ENCODE measurements around the gene SLC25A19.
"Not testable (repeated sequence)": the region's sequence is repeated elsewhere in the genome, so short reads cannot be mapped to it uniquely, and the experiment has no call there.

Gene SLC25A19

GRCh38 chr17:75301502-75302206 is 12.4 kb upstream of the SLC25A19 start:
- TF ChIP-seq CTCF (IDR thresholded peaks at IDR 0.05; ENCODE audit: poor library complexity, severe bottlenecking) = no peak
- Histone ChIP-seq H3K27ac (ENCODE audit: poor library complexity, severe bottlenecking) (no peak overlapping the region), H3K9me3 (ENCODE audit: severe bottlenecking) (no peaks in the 10 kb centered on the region), H3K36me3 (ENCODE audit: low read depth) (no peaks in the 10 kb centered on the region), H3K4me1 (ENCODE audit: insufficient read depth, poor library complexity, severe bottlenecking) (no peaks in the 10 kb centered on the region), H3K4me3 (ENCODE audit: severe bottlenecking) (no peak overlapping the region), H3K27me3 (ENCODE audit: insufficient read depth, poor library complexity, severe bottlenecking) (no peaks in the 10 kb centered on the region)
- ATAC-seq (ENCODE audit: low read depth) (no peak), DNase-seq (ENCODE audit: low spot score) (no peak)

GRCh38 chr17:75301049-75301448 is 11.8 kb upstream of the SLC25A19 start:
- Histone ChIP-seq H3K36me3 (ENCODE audit: low read depth) (no peaks in the 10 kb centered on the region), H3K27ac (ENCODE audit: poor library complexity, severe bottlenecking) (no peak overlapping the region), H3K4me3 (ENCODE audit: severe bottlenecking) (no peak overlapping the region), H3K4me1 (ENCODE audit: insufficient read depth, poor library complexity, severe bottlenecking) (no peaks in the 10 kb centered on the region), H3K27me3 (ENCODE audit: insufficient read depth, poor library complexity, severe bottlenecking) (no peaks in the 10 kb centered on the region), H3K9me3 (ENCODE audit: severe bottlenecking) (no peaks in the 10 kb centered on the region)
- DNase-seq (ENCODE audit: low spot score) (no peak), ATAC-seq (ENCODE audit: low read depth) (no peak)
- TF ChIP-seq CTCF (IDR thresholded peaks at IDR 0.05; ENCODE audit: poor library complexity, severe bottlenecking) = no peak

DNA sequence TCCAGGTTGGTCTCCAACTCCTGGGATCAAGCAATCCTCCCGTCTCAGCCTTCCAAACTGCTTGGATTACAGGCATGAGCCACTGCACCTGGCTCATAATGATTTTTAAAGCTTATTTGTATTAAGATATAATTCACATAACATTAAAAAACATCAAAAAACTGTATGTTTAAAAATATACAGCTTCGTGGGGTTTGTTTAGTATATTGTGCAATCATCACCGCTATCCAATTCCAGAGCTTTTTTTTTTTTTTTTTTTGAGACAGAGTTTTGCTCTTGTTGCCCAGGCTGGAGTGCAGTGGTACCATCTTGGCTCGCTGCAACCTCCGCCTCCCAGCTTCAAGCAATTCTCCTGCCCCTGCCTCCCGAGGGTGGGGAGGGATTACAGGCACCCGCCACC is 11.0 kb upstream of the SLC25A19 start:
- Histone ChIP-seq H3K4me3 (ENCODE audit: severe bottlenecking) (no peak overlapping the region), H3K9me3 (ENCODE audit: severe bottlenecking) (no peaks in the 10 kb centered on the region), H3K27me3 (ENCODE audit: insufficient read depth, poor library complexity, severe bottlenecking) (no peaks in the 10 kb centered on the region), H3K27ac (ENCODE audit: poor library complexity, severe bottlenecking) (no peak overlapping the region), H3K36me3 (ENCODE audit: low read depth) (no peaks in the 10 kb centered on the region), H3K4me1 (ENCODE audit: insufficient read depth, poor library complexity, severe bottlenecking) (no peaks in the 10 kb centered on the region)
- DNase-seq (ENCODE audit: low spot score) (no peak), ATAC-seq (ENCODE audit: low read depth) (no peak)
- TF ChIP-seq CTCF (IDR thresholded peaks at IDR 0.05; ENCODE audit: poor library complexity, severe bottlenecking) = no peak

DNA sequence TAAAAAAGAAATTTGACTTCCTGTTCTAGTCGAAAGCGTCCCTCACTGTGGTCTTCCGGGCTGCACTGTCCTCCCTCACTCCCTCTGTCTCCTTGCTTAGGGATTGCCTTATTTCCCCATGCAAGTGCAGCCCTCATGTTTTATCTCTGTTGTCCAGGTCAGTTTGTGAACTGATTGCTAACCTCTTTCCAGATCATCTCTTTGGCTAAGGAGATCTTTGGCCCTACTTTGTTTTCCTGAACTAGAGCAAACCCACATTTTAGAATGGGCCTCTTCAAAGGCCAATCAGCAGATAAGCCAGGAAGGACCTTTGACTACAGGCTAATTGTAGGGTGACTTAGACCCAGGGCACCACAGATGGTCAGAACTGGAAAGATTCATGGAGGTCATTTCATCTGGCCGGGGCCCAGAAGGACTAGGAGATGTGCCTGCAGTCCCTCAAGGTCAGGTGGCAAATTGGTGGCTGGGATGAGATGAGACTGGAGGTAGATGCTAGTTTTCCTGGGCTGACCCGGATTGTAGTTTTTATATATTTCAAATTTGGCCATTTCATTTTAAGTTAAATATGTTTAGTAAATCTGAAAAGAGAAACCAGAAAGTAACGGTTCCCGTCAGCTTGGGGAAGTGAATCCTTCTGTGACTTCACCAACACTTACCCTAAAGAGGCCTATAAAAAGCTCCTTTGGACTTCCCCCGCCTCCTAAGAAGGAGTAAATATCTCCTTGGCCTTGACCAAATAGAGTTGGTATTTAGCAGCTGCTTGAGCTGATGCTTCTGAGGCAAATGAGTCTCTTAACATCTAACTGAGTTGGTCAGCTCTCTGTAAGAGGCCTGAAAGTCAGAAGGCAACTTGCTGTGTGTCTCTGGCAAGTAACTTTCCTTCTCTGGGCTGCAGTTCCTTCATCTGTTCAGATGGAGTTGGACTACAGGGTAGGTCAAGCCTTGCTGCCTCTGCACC is 6.2 kb upstream of the SLC25A19 start:
- no peaks in the 10 kb centered on the region for H3K36me3 ChIP-seq (ENCODE audit: low read depth)
- H3K27ac ChIP-seq (ENCODE audit: poor library complexity, severe bottlenecking) = no peak overlapping the region
- DNase-seq (ENCODE audit: low spot score) (no peak), ATAC-seq (ENCODE audit: low read depth) (no peak)
- H3K9me3 ChIP-seq (ENCODE audit: severe bottlenecking) = no peaks in the 10 kb centered on the region
- no peak overlapping the region for H3K4me3 ChIP-seq (ENCODE audit: severe bottlenecking)
- no peaks in the 10 kb centered on the region for H3K27me3 ChIP-seq (ENCODE audit: insufficient read depth, poor library complexity, severe bottlenecking)
- TF ChIP-seq CTCF (IDR thresholded peaks at IDR 0.05; ENCODE audit: poor library complexity, severe bottlenecking) = no peak
- no peaks in the 10 kb centered on the region for H3K4me1 ChIP-seq (ENCODE audit: insufficient read depth, poor library complexity, severe bottlenecking)

GRCh38 chr17:75292810-75293448 is 3.7 kb upstream of the SLC25A19 start:
- H3K4me1 ChIP-seq (ENCODE audit: insufficient read depth, poor library complexity, severe bottlenecking); H3K4me3 ChIP-seq (ENCODE audit: severe bottlenecking); H3K36me3 ChIP-seq (ENCODE audit: low read depth); ATAC-seq (ENCODE audit: low read depth); DNase-seq (ENCODE audit: low spot score); H3K9me3 ChIP-seq (ENCODE audit: severe bottlenecking); H3K27me3 ChIP-seq (ENCODE audit: insufficient read depth, poor library complexity, severe bottlenecking); H3K27ac ChIP-seq (ENCODE audit: poor library complexity, severe bottlenecking): not testable (repeated sequence)
